Skeletal muscle tissue (tissue), 4 donors: Measurements from ENCODE around the gene ZDHHC11. TPM values are rescaled to one million over a fixed set of nuclear protein-coding genes. Genes with fewer than 3 reads are reported as not detected.
A peak's percentile ranks its signal among the peaks of the same experiment; 100 is the strongest.

ENCODE experiments used
- H3K27ac ChIP-seq: one replicate; pipeline ENCODE4 v1.7.0; 2013; ENCODE audit warnings: mild to moderate bottlenecking, low read depth, low read length, inconsistent platforms
- H3K27me3 ChIP-seq, 3 donors: one replicate each; pipeline ENCODE4 v1.7.0; 2013; ENCODE audit warnings: low read length in 3 of 3; ENCODE audit not compliant: control insufficient read depth in 3 of 3, insufficient read depth in 3 of 3
- H3K36me3 ChIP-seq, 3 donors: one replicate each; pipeline ENCODE4 v1.7.0; 2013; ENCODE audit warnings: low read length in 3 of 3; ENCODE audit not compliant: control insufficient read depth in 3 of 3, insufficient read depth in 3 of 3
- H3K4me1 ChIP-seq, 3 donors: one replicate each; pipeline ENCODE4 v1.7.0; 2013; ENCODE audit warnings: low read length in 3 of 3, mild to moderate bottlenecking in 3 of 3; ENCODE audit not compliant: control insufficient read depth in 3 of 3, insufficient read depth in 3 of 3
- H3K4me3 ChIP-seq, 3 donors: one replicate each; pipeline ENCODE4 v1.7.0; 2013; ENCODE audit warnings: low read length in 3 of 3
- H3K9ac ChIP-seq, 3 donors: one replicate each; pipeline ENCODE4 v1.7.0; 2013; ENCODE audit warnings: low read length in 3 of 3, mild to moderate bottlenecking in 3 of 3, moderate library complexity in 2 of 3, low read depth in 1 of 3
- H3K9me3 ChIP-seq, 3 donors: one replicate each; pipeline ENCODE4 v1.7.0; 2013; ENCODE audit warnings: low read length in 3 of 3; ENCODE audit not compliant: control insufficient read depth in 3 of 3
- total RNA-seq: library from RNA; depleted of rRNA; stranded (reverse); fragments of >200 nt; gene quantifications from one replicate; pipeline ENCODE4 v1.2.3, GENCODE V29; 2014
- donor health status: Osteomylitis.

The ZDHHC11 gene
- total RNA-seq, 1 donor from 2014 or later = 1.0 TPM

DNA sequence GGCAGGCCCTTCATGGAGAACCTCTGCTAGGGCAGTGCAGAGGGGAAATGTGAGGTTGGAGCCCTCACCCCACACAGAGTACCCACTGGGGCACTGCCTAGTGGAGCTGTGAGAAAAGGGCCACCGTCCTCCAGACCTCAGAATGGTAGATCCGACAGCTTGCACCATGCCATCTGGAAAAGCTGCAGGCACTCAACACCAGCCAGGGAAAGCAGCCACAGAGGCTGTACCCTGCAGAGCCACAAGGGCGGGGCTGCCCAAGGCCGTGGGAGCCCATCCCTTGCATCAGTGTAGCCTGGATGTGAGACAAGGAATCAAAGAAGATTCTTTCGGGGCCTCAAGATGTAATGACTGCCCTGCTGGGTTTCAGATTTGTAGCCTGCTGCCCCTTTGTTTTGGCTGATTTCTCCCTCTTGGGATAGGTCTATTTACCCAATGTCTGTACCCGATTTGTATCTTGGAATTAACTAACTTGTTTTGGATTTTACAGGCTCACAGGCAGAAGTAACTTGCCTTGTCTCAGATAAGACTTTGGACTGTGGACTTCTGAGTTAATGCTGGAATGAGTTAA is 16.6 kb upstream of the ZDHHC11 start:
- H3K9ac ChIP-seq = no peak overlapping the region
- H3K4me3 ChIP-seq = no peak overlapping the region
- H3K27me3 ChIP-seq = no peaks in the 10 kb centered on the region
- H3K4me1 ChIP-seq = peaks cover 7 to 11% (median 11%) of the 10 kb centered on the region in 3 donors
- no peaks in the 10 kb centered on the region for H3K9me3 ChIP-seq
- no peak overlapping the region for H3K27ac ChIP-seq
- H3K36me3 ChIP-seq = peaks cover 64 to 93% (median 78%) of the 10 kb centered on the region in 3 donors

DNA sequence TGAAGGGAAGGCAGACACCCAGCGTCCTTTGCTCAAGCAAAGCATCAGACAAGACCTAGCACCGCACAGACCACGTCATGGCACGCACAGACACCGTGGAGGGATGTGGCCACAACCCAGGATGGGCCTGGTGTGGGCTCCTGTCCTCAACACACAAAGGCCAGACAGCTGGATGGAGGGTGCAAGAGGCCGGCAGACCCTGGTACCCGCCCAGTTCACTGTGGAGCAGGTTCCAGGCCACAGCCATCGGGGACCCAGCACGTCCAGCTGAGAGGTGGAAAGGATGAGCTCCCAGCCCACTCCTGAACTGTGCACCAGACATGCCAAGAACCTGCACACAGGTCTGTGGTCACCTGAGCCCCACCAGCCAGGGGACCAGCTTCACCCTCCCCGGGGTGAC is 15.0 kb upstream of the ZDHHC11 start:
- Histone ChIP-seq H3K9ac (no peak overlapping the region), H3K36me3 (peaks cover 54 to 77% (median 65%) of the 10 kb centered on the region in 3 donors), H3K4me1 (peaks cover 7 to 12% (median 11%) of the 10 kb centered on the region in 3 donors), H3K27me3 (no peaks in the 10 kb centered on the region), H3K9me3 (no peaks in the 10 kb centered on the region), H3K27ac (no peak overlapping the region), H3K4me3 (no peak overlapping the region)

DNA sequence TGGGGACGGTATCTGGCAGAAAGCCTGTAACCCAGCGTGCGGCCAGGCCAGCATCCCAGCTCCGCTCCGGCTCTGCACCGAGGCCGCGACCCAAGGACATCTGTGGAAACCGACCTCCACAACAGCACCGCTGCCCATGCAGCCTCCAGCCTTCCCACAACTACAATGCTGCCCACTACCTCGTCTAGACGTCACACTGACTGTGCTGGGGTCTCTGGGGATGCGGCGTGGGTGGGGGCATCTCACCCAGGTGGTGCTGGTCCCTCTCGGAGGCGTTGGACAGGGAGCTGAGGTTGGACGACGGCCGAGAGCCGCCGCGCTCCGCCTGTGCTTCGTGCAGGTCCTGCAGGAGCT is 14.4 kb upstream of the ZDHHC11 start:
- Histone ChIP-seq H3K9ac (no peak overlapping the region), H3K27me3 (no peaks in the 10 kb centered on the region), H3K4me1 (peaks cover 7 to 12% (median 11%) of the 10 kb centered on the region in 3 donors), H3K4me3 (no peak overlapping the region), H3K27ac (no peak overlapping the region), H3K9me3 (no peaks in the 10 kb centered on the region), H3K36me3 (peaks cover 48 to 72% (median 62%) of the 10 kb centered on the region in 3 donors)

GRCh38 chr5:864492-865167 is 13.8 kb upstream of the ZDHHC11 start:
- H3K27me3 ChIP-seq = no peaks in the 10 kb centered on the region
- H3K4me3 ChIP-seq = no peak overlapping the region
- H3K9me3 ChIP-seq = no peaks in the 10 kb centered on the region
- no peak overlapping the region for H3K27ac ChIP-seq
- H3K9ac ChIP-seq = no peak overlapping the region
- H3K4me1 ChIP-seq = peaks cover 7 to 12% (median 11%) of the 10 kb centered on the region in 3 donors
- peaks cover 43 to 66% (median 57%) of the 10 kb centered on the region in 3 donors for H3K36me3 ChIP-seq

- Histone ChIP-seq H3K9me3 (no peaks in the 10 kb centered on the region), H3K27ac (no peak overlapping the region), H3K9ac (peak overlapping the region in 2 of 3 donors; percentile 20 to 45), H3K27me3 (no peaks in the 10 kb centered on the region), H3K4me1 (peaks cover 7 to 12% (median 11%) of the 10 kb centered on the region in 3 donors), H3K36me3 (peaks cover 36 to 53% (median 44%) of the 10 kb centered on the region in 3 donors), H3K4me3 (no peak overlapping the region)
Observed at GRCh38 chr5:863244-863805, 12.5 kb upstream of the ZDHHC11 start.

DNA sequence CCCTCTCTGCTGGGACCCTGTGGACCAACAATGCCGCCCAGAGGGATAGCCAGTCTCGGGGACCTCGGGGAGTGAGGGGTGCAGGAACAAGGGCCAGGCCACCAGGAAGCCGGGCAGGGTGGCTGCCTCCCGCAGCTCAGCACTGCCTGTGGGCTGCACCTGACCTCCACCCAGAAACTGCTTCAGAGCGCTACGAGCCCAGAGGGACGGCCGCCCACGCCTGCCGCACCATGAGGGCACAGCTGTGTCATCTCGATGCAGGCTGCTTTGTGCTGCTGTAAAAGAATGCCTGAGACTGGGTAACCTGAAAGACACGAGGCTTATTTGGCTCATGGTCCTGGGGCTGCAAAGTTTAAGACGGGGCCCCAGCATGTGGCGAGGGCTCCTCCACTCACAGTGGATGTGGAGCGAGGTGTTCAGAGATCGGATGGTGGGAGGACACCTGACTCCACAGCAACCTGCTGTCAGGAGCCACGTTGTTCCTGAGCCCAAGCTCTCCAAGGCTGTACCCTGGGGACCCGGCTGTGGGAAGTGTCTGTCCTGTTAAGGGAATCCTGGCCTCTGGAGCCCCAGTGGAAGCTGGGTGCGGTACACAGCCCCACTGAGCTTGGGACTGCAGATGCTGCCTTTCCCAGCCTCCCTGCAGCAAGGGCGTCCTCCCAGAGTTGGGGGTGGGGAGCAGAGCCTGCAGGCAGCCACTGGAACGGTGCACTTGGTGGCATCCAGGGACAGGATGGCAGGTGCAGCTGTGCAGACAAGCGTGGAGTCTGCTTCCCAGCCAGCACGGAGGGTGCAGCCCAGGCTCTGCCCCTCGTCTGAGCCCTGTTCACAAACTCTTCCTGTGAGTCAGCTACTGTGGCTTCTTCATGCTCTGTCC is 11.8 kb upstream of the ZDHHC11 start:
- Histone ChIP-seq H3K4me3 (no peak overlapping the region), H3K27me3 (no peaks in the 10 kb centered on the region), H3K4me1 (peaks cover 7 to 12% (median 11%) of the 10 kb centered on the region in 3 donors), H3K27ac (no peak overlapping the region), H3K36me3 (peaks cover 34 to 46% (median 43%) of the 10 kb centered on the region in 3 donors), H3K9ac (peak overlapping the region in 2 of 3 donors; percentile 20 to 45), H3K9me3 (no peaks in the 10 kb centered on the region)

DNA sequence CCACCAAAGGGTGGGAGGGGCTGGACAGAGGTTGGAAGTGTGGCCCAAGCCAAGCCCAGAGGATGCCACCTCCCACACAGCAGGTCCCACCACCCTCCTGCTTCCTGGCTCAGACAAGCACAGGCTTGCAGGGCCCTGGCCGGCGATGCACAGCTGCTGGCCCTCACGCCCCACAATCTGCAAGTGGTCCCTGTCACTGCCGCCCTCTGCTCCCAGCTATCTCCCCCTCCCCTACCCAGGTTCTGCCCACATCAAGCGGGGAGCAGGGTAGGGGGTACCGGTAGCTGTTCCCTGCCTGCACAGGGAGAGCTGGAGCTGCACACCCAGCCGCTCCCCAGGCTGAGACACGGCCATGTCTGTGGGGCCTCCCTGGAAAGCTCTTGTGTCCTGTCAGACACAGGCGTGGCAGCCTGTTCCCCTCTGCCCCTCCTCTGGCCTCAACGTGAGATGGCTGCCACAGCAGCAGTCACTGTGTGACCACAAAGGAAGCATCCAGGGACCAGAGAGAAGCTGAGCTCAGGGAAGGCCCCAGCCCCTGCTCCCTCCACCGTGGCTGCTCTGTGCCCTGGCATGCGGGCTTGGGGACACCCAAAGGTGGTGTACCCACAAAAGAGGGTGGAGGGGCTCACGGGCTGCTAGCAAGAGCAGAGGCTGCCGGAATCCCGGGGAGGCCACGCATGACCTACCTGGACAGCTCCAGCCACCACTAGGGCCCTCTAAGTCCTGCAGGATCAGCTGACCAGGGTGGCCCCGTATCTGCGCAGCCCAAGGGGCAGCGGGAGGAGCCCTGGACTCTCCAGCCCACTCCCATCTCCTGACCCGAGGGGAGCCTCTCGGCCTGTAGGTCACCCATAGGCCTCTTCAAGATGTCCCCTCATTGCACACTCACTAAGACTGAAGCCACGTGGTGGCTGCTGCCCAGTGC is 10.9 kb upstream of the ZDHHC11 start:
- H3K36me3 ChIP-seq = peaks cover 34 to 43% (median 38%) of the 10 kb centered on the region in 3 donors
- H3K4me1 ChIP-seq = peaks cover 7 to 12% (median 11%) of the 10 kb centered on the region in 3 donors
- H3K9ac ChIP-seq = peak overlapping the region in 1 of 3 donors; percentile 33
- H3K27me3 ChIP-seq = peaks cover 0 to 3% (median 0%) of the 10 kb centered on the region in 3 donors
- no peak overlapping the region for H3K27ac ChIP-seq
- no peaks in the 10 kb centered on the region for H3K9me3 ChIP-seq
- no peak overlapping the region for H3K4me3 ChIP-seq

DNA sequence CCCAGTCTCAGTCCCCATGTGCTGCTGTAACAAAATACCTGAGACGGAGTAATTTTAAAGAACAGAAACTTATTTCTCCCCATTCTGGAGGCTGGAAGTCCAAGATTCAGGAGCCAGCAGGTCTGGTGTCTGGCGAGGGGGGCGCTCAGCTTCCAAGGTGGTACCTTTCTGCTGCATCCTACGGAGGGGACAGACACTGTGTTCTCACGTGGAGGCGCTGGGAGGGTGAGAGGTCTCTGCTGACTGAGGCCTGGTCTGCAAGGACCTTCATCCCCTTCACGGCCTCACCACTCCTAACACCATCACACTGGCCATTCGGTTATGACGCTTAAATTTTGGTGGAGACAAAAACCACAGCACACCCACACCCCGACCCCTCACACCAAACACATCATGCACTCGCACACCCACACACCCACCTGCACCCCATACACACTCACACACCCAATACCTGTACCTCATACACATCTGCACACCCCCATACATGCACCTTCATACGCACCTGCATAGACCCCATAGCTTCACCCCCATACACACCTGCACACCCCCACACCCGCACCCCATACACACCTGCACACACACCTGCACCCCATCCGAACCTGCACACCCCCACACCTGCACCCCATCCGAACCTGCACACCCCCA is 9.8 kb upstream of the ZDHHC11 start:
- Histone ChIP-seq H3K4me1 (peaks cover 7 to 12% (median 11%) of the 10 kb centered on the region in 3 donors), H3K9me3 (no peaks in the 10 kb centered on the region), H3K9ac (no peak overlapping the region), H3K36me3 (peaks cover 30 to 35% (median 30%) of the 10 kb centered on the region in 3 donors), H3K27me3 (peaks cover 0 to 4% (median 4%) of the 10 kb centered on the region in 3 donors), H3K27ac (no peak overlapping the region), H3K4me3 (no peak overlapping the region)
